Keratinocyte (primary cell): ENCODE results near the gene NR1H2. TPM values are rescaled to one million over a fixed set of nuclear protein-coding genes. Genes with fewer than 3 reads are reported as not detected.

Source experiments
- DNase-seq: peaks from one replicate; pipeline ENCODE4 v3.0.0-alpha.2; 2011; ENCODE audit warnings: low read depth, missing footprints, low spot score
- FAIRE-seq: peaks from 2 replicates; lab custom pipeline; 2011; peaks lifted over from hg19 to GRCh38; lab: Jason Lieb, UNC
- H2AFZ ChIP-seq: 2 replicates; pipeline ENCODE4 v1.6.0; 2012; ENCODE audit warnings: low read length, control low read depth, inconsistent platforms; ENCODE audit not compliant: control insufficient read depth
- H3K27ac ChIP-seq: 2 replicates; pipeline ENCODE4 v1.5.1; 2011; ENCODE audit warnings: low read length; ENCODE audit not compliant: control insufficient read depth, insufficient read depth
- H3K27me3 ChIP-seq: 3 replicates; pipeline ENCODE4 v1.6.0; 2011; ENCODE audit warnings: low read length; ENCODE audit not compliant: control insufficient read depth, insufficient read depth; ENCODE audit errors: extremely low read depth
- H3K36me3 ChIP-seq, 2 experiments: 2 replicates in 1 of 2; 3 replicates in 1 of 2; pipeline ENCODE4 v1.5.1; 2011; ENCODE audit warnings: low read length in 2 of 2, mild to moderate bottlenecking in 1 of 2; ENCODE audit not compliant: control insufficient read depth in 2 of 2, insufficient read depth in 2 of 2; ENCODE audit errors: extremely low read depth in 1 of 2
- H3K4me1 ChIP-seq: 3 replicates; pipeline ENCODE4 v1.5.1; 2011; ENCODE audit warnings: low read length; ENCODE audit not compliant: control insufficient read depth, insufficient read depth; ENCODE audit errors: extremely low read depth
- H3K4me2 ChIP-seq: 3 replicates; pipeline ENCODE4 v1.6.0; 2011; ENCODE audit warnings: low read depth, low read length; ENCODE audit not compliant: control insufficient read depth, insufficient read depth; ENCODE audit errors: extremely low read depth
- H3K4me3 ChIP-seq, 3 experiments: fragments of 200-600 bp in 1 of 3; sonication (generic) in 1 of 3; 2 replicates in 2 of 3; 3 replicates in 1 of 3; pipeline ENCODE4 v1.5.1; 2011 to 2016; ENCODE audit warnings: low read length in 3 of 3, mild to moderate bottlenecking in 3 of 3, control low read depth in 2 of 3, inconsistent platforms in 1 of 3, low read depth in 1 of 3, mixed read lengths in 1 of 3, mixed run types in 1 of 3, moderate library complexity in 1 of 3; ENCODE audit not compliant: control insufficient read depth in 2 of 3, insufficient read depth in 2 of 3; ENCODE audit errors: extremely low read depth in 1 of 3
- H3K79me2 ChIP-seq: 2 replicates; pipeline ENCODE4 v1.6.0; 2012; ENCODE audit warnings: low read length; ENCODE audit not compliant: control insufficient read depth, insufficient read depth
- H3K9ac ChIP-seq: 3 replicates; pipeline ENCODE4 v1.6.0; 2011; ENCODE audit warnings: low read length; ENCODE audit not compliant: control insufficient read depth, insufficient read depth; ENCODE audit errors: extremely low read depth
- H3K9me1 ChIP-seq: 3 replicates; pipeline ENCODE4 v1.6.0; 2011; ENCODE audit warnings: low read length; ENCODE audit not compliant: control insufficient read depth, insufficient read depth; ENCODE audit errors: extremely low read depth
- H3K9me3 ChIP-seq: 2 replicates; pipeline ENCODE4 v1.5.1; 2012; ENCODE audit warnings: low read depth, low read length; ENCODE audit not compliant: control insufficient read depth
- H4K20me1 ChIP-seq: 3 replicates; pipeline ENCODE4 v1.6.0; 2011; ENCODE audit warnings: low read length; ENCODE audit not compliant: control insufficient read depth, insufficient read depth; ENCODE audit errors: extremely low read depth
- CTCF ChIP-seq, 3 experiments: IDR thresholded peaks in 1 of 3; conservative IDR thresholded peaks in 1 of 3; optimal IDR thresholded peaks in 1 of 3; 2 replicates in 2 of 3; 3 replicates in 1 of 3; pipeline versions ENCODE3 to v1.5.1; 2011; ENCODE audit warnings: low read length in 3 of 3, mild to moderate bottlenecking in 3 of 3, moderate library complexity in 2 of 3, control low read depth in 1 of 3, inconsistent platforms in 1 of 3; ENCODE audit not compliant: insufficient read depth in 2 of 3; ENCODE audit errors: extremely low read depth in 1 of 3
- EZH2 ChIP-seq: IDR thresholded peaks from one replicate; pipeline ENCODE4 v1.6.1; 2012; ENCODE audit warnings: inconsistent platforms, mild to moderate bottlenecking, low read length, moderate library complexity
- dilution Hi-C: fragments of 300-500 bp; cut with MboI; formaldehyde crosslinking; loops from one replicate; pipeline ENCODE4 v1.7.0; 2020; ENCODE audit warnings: low sequenced_read_pairs; ENCODE audit not compliant: extremely low pct_ligation_motif_present
- polyA plus RNA-seq, 5 experiments: library from polyadenylated mRNA; depleted of rRNA in 3 of 5; stranded (reverse) in 3 of 5; stranded (forward) in 1 of 5; unstranded in 1 of 5; fragments of >200 nt; gene quantifications; 1 replicate in 1 of 5; 2 replicates in 3 of 5; 3 replicates in 1 of 5; pipeline versions ENCODE4 v1.2.1 to v1.2.3, GENCODE V29; 2011 to 2012; ENCODE audit warnings: missing spikeins in 2 of 5, low read depth in 1 of 5, low replicate concordance in 1 of 5

Gene NR1H2
- polyA plus RNA-seq, 1 donor (not counting 4 experiments of a cell fraction or from before 2014, with no cell fraction given), result 19.5 TPM

- Histone ChIP-seq H3K79me2 (no peaks in the 10 kb centered on the region), H2AFZ (no peak overlapping the region), H3K9ac (no peak overlapping the region), H3K4me2 (no peak overlapping the region), H3K27ac (no peak overlapping the region), H4K20me1 (no peaks in the 10 kb centered on the region), H3K4me3 (no peak overlapping the region), H3K27me3 (peaks cover 4% of the 10 kb centered on the region), H3K9me1 (no peaks in the 10 kb centered on the region), H3K4me1 (no peaks in the 10 kb centered on the region), H3K9me3 (no peaks in the 10 kb centered on the region), H3K36me3 (no peaks in the 10 kb centered on the region)
- dilution Hi-C loops, result no loop called here
- TF ChIP-seq EZH2 (no peak), CTCF (optimal IDR thresholded peaks at IDR 0.05 in 1 of 3, IDR thresholded peaks at IDR 0.05 in 1 of 3, conservative IDR thresholded peaks at IDR 0.05 in 1 of 3; ENCODE audit: extremely low read depth in 1 of 3, insufficient read depth in 2 of 3, low read length in 3 of 3) (no peak)
- no peak for FAIRE-seq
- DNase-seq, result no peak
These were observed 13.4 kb upstream of the NR1H2 start for GRCh38 chr19:50362656-50363424.

GRCh38 chr19:50365434-50366306 lies 10.6 kb upstream of the NR1H2 start, which contains the start of gene NAPSA:
Gene NAPSA (minus strand): TSS chr19:50365639. CDS start chr19:50365621, 18 bp downstream.
- DNase-seq (no peak), FAIRE-seq (no peak)
- Histone ChIP-seq H3K4me2 (no peak within 1 kb of the TSS), H3K4me1 (peaks cover 6% of the 10 kb centered on the region), H4K20me1 (no peaks in the 10 kb centered on the region), H2AFZ (no peak within 1 kb of the TSS), H3K9me1 (no peaks in the 10 kb centered on the region), H3K27ac (no peak within 1 kb of the TSS), H3K9ac (no peak within 1 kb of the TSS), H3K9me3 (no peaks in the 10 kb centered on the region), H3K79me2 (no peaks in the 10 kb centered on the region), H3K27me3 (no peaks in the 10 kb centered on the region), H3K4me3 (no peak within 1 kb of the TSS), H3K36me3 (no peaks in the 10 kb centered on the region)
- TF ChIP-seq CTCF (optimal IDR thresholded peaks at IDR 0.05 in 1 of 3, IDR thresholded peaks at IDR 0.05 in 1 of 3, conservative IDR thresholded peaks at IDR 0.05 in 1 of 3; ENCODE audit: extremely low read depth in 1 of 3, insufficient read depth in 2 of 3, low read length in 3 of 3) (no peak), EZH2 (no peak)
- dilution Hi-C loops, result no loop called here
